Right lobe of liver (tissue), 6 donors: Measurements from ENCODE around the gene KIAA1671. TPM values are rescaled to one million over a fixed set of nuclear protein-coding genes. Genes with fewer than 3 reads are reported as not detected.

Experiments used
- ATAC-seq, 4 donors: fragments of 200-7000 bp; cut with Tn5 transposase; one replicate each; pipeline ENCODE4 v1.9.1; 2020; ENCODE audit warnings: mild to moderate bottlenecking in 4 of 4, moderate library complexity in 4 of 4
- DNase-seq, 3 donors: peaks; one replicate each; pipeline ENCODE4 v3.0.0-alpha.2; 2020
- H3K27ac ChIP-seq, 3 donors: fragments of 200-600 bp; one replicate each; pipeline ENCODE4 v1.8.0; 2022
- H3K27me3 ChIP-seq, 2 donors: fragments of 200-600 bp; one replicate each; pipeline ENCODE4 v1.8.0; 2022
- H3K36me3 ChIP-seq, 4 donors: fragments of 200-600 bp; sonication (generic) in 1 of 4; one replicate each; pipeline versions ENCODE4 v1.5.1 to v1.8.0; 2017 to 2022; ENCODE audit warnings: control low read depth in 1 of 4
- H3K4me1 ChIP-seq, 4 donors: fragments of 200-600 bp; sonication (generic) in 1 of 4; one replicate each; pipeline versions ENCODE4 v1.5.1 to v1.8.0; 2017 to 2022; ENCODE audit warnings: control low read depth in 1 of 4
- H3K4me3 ChIP-seq, 3 donors: fragments of 200-600 bp; one replicate each; pipeline ENCODE4 v1.8.0; 2022
- H3K9me3 ChIP-seq, 4 donors: fragments of 200-600 bp; sonication (generic) in 1 of 4; one replicate each; pipeline versions ENCODE4 v1.5.1 to v1.8.0; 2017 to 2022; ENCODE audit warnings: control low read depth in 1 of 4
- POLR2A ChIP-seq: fragments of 450-650 bp; IDR thresholded peaks from one replicate; pipeline ENCODE4 v1.6.1; 2017; ENCODE audit warnings: antibody characterized with exemption, mild to moderate bottlenecking
- WGBS: methylation state at CpG from one replicate; pipeline ENCODE4 v1.1.6; 2018; ENCODE audit warnings: low coverage, low lambda C conversion rate; ENCODE audit not compliant: insufficient coverage; ENCODE audit errors: missing lambda C conversion rate; 5-methylcytosine and 5-hydroxymethylcytosine counted together
- intact Hi-C, 2 donors: fragments of 100-400 bp; cut with DNase I; formaldehyde crosslinking; loops; one replicate each; pipeline versions ENCODE4 v1.11.2 to v1.14.1; 2022
- total RNA-seq, 6 experiments: library from RNA; depleted of rRNA in 2 of 6; stranded (reverse); fragments of >200 nt in 2 of 6; fragmentation: NEBNext Ultra II Directional in 3 of 6; extraction: Animal tissue kit (Norgen Biotek cat#: 25700) in 3 of 6; gene quantifications; one replicate each; pipeline versions ENCODE4 v1.1.0 to v1.2.4, GENCODE V29; 2016 to 2023
- TF ChIP-seq, protein P1 (sequence below), 4 donors: fragments of 200-600 bp in 3 of 4; fragments of 450-650 bp in 1 of 4; IDR thresholded peaks; one replicate each; pipeline versions ENCODE4 v1.5.1 to v1.8.0; 2016 to 2022; ENCODE audit warnings: antibody characterized with exemption in 4 of 4, mild to moderate bottlenecking in 2 of 4
- donor health status: DM: no; HTN: yes; CAD: no.
- donor health status: DM: no; HTN: no; CAD: no.
- donor health status: DM: no; HTN: no; CAD: no.
- donor health status: DM: no; HTN: yes; CAD: no.
- donor health status: DM: no; HTN: yes; CAD: no.

Gene KIAA1671
- total RNA-seq, 6 experiments from 2014 or later: 31.1 to 56.6 (median 39.2) TPM

DNA sequence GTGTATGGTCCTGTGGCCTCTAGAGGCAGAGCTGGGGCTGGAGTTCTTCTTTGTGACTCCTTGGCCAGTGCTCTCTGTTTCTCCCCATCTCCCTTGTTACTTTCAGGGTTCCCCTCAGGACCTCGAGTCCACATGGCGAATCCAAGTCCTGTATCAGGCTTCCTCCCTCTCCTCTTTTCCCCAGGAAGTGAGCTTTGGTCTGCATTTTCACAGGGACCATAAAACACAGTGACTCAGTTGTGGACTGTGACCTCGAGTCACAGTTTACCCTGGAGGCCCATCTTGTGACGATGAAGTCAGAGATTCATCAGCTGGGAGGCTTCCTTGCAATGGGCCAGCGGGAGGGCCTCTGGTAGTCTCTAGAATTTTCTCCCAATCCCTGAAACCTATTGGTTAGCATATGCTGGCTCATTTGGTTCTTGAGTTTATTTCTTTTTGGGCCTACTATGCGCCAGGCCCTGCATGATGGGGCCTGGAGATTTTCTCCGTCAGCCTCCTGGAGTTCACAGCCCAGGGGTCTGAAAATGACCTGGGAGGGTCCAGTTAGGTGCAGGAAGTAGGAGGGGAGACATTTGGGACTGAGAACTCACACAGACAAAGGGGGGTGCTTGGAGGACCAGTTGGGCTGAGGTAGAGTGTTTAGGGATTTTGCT, 100.8 kb downstream of the KIAA1671 start:
- DNase-seq (no peak), ATAC-seq (peak in 1 of 4 donors; percentile 35)
- Histone ChIP-seq H3K36me3 (no peaks in the 10 kb centered on the region), H3K4me1 (peaks cover 0 to 5% (median under 1%) of the 10 kb centered on the region in 4 donors), H3K4me3 (no peak overlapping the region), H3K9me3 (no peaks in the 10 kb centered on the region), H3K27me3 (no peaks in the 10 kb centered on the region), H3K27ac (peak overlapping the region in 1 of 3 donors; percentile 22)
- 89% methylated on average over 5 of the region's 7 CpGs for WGBS
- TF ChIP-seq, protein P1, sequence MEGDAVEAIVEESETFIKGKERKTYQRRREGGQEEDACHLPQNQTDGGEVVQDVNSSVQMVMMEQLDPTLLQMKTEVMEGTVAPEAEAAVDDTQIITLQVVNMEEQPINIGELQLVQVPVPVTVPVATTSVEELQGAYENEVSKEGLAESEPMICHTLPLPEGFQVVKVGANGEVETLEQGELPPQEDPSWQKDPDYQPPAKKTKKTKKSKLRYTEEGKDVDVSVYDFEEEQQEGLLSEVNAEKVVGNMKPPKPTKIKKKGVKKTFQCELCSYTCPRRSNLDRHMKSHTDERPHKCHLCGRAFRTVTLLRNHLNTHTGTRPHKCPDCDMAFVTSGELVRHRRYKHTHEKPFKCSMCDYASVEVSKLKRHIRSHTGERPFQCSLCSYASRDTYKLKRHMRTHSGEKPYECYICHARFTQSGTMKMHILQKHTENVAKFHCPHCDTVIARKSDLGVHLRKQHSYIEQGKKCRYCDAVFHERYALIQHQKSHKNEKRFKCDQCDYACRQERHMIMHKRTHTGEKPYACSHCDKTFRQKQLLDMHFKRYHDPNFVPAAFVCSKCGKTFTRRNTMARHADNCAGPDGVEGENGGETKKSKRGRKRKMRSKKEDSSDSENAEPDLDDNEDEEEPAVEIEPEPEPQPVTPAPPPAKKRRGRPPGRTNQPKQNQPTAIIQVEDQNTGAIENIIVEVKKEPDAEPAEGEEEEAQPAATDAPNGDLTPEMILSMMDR (IDR thresholded peaks at IDR 0.05): no peak
- TF ChIP-seq POLR2A: no peak
- intact Hi-C loops: loop anchor here in 1 of 2 donors (5.0 kb wide), 2 partner anchors 101 to 116 kb away; partner anchors contain the start of gene KIAA1671

DNA sequence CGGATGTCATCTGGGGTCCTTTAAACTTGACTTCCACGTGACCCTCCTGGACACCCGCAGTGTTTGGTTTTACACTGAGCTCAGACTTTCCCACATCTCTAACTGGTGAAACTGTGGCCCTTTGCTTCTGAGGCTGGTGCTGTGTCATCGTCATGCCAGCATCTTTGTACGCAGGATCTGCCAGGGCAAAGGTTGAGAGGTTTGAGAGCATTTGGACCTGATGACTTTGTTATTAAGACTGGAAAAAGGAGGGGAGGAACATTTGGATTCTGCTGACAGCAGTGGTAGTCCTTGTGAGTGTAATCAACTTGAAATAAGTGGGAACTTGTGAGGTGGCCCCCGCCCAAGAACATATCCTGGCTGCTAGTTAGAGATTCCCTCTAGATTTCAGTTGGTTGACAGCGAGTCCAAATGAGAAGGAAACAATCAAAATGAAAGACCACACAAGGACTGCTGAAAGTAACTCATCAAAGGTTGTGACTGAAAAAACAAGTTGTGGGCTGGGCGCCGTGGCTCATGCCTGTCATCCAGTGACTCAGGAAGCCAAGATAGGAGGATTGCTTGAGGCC, 102.5 kb downstream of the KIAA1671 start:
- H3K27me3 ChIP-seq: no peaks in the 10 kb centered on the region
- H3K36me3 ChIP-seq: no peaks in the 10 kb centered on the region
- DNase-seq (no peak), ATAC-seq (peak in 1 of 4 donors; percentile 59)
- peaks cover 0 to 5% (median 0%) of the 10 kb centered on the region in 4 donors for H3K4me1 ChIP-seq
- H3K27ac ChIP-seq: no peak overlapping the region
- intact Hi-C loops: loop anchor here in 1 of 2 donors (5.0 kb wide), 2 partner anchors 103 to 118 kb away; partner anchors contain the start of gene KIAA1671
- H3K4me3 ChIP-seq: no peak overlapping the region
- no peaks in the 10 kb centered on the region for H3K9me3 ChIP-seq
- no peak for TF ChIP-seq POLR2A
- TF ChIP-seq, protein P1 (IDR thresholded peaks at IDR 0.05): no peak
- 19% methylated on average over 3 of the region's 9 CpGs for WGBS

DNA sequence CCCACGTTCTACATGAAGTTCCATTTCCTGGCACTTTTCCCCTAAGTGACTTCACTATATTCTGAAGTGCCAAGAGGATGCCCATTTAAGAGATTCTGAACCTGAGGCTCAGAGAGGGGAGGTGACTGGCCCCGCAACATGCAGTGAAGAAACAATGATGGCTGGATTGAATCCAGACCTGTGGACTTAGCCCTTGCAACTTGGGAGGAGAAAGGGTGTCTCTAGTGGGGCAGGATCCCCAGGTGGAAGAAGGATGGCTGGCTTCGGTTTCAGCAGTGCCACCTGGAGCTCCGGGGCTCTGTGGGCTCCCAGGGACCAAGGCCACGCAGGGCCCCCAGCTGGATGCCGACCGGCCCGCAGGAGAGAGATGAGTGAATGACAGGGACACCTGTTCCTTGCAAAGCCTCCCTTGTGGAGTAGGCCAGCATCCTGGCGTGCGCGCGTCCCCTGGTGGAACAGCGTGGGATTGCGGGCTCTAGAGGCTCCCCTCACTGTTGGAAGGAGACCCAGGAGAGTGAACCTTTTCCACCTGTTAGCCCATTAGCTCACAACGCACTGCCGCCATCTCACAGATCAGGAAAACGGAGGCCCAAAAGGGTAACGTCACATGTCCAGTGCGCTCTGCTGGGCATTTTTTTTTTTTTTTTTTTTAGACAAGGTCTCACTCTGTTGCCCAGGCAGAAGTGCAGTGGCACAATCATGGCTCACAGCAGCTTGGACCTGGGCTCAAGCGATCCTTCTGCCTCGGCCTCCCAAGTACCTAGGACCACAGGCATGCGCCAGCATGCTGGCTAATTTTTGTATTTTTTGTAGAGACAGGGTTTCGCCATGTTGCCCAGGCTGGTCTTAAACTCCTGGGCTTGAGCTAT, 104.7 kb downstream of the KIAA1671 start:
- DNase-seq: peak; percentile 69 to 76 (median 71)
- Histone ChIP-seq H3K4me1 (peaks cover 0 to 4% (median 1%) of the 10 kb centered on the region in 4 donors), H3K4me3 (no peak overlapping the region), H3K27ac (no peak overlapping the region), H3K36me3 (no peaks in the 10 kb centered on the region), H3K9me3 (no peaks in the 10 kb centered on the region), H3K27me3 (no peaks in the 10 kb centered on the region)
- TF ChIP-seq, protein P1 (IDR thresholded peaks at IDR 0.05): peak; percentile 76 to 92 (median 84)
- no peak for TF ChIP-seq POLR2A
- WGBS: 44% methylated on average over 6 of the region's 23 CpGs
- ATAC-seq: peak; percentile 88 to 94 (median 90)
- intact Hi-C loops: no loop called here

DNA sequence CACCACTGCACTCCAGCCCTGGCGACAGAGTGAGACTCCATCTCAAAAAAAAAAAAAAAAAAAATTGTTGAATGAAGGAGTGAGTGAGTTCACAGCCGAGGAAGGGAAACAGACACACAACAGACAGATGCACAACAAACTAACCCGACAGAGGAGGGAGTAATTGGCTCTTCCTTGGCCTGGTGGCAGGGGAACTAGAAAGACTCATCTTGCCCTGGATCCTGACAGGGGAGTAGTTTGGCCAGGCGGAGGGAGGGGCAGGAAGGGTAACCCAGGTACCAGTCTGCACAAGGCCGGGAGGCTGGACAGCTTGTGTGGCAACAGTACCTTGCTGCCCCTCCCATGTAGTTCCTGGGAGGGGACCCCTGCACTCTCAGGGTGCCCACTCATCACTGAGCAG, 106.9 kb downstream of the KIAA1671 start:
- no peaks in the 10 kb centered on the region for H3K36me3 ChIP-seq
- no peaks in the 10 kb centered on the region for H3K27me3 ChIP-seq
- H3K4me3 ChIP-seq: no peak overlapping the region
- H3K27ac ChIP-seq: no peak overlapping the region
- H3K9me3 ChIP-seq: no peaks in the 10 kb centered on the region
- peaks cover 0 to 4% (median 0%) of the 10 kb centered on the region in 4 donors for H3K4me1 ChIP-seq
- 83% methylated on average over 3 of the region's 5 CpGs for WGBS
- intact Hi-C loops: no loop called here
- no peak for TF ChIP-seq POLR2A
- TF ChIP-seq, protein P1 (IDR thresholded peaks at IDR 0.05): no peak
- ATAC-seq: no peak
- DNase-seq: no peak
